ENCODE data around the gene SSUH2.
"Not testable (repeated sequence)": the region's sequence is repeated elsewhere in the genome, so short reads cannot be mapped to it uniquely, and the experiment has no call there.

The SSUH2 gene, protein sequence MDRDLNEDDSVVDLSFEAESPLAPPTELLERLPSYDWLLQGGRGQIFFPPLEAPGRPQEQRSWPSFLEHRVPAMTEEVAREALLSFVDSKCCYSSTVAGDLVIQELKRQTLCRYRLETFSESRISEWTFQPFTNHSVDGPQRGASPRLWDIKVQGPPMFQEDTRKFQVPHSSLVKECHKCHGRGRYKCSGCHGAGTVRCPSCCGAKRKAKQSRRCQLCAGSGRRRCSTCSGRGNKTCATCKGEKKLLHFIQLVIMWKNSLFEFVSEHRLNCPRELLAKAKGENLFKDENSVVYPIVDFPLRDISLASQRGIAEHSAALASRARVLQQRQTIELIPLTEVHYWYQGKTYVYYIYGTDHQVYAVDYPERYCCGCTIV

GRCh38 chr3:8644748-8645390 lies at the start of gene SSUH2:
SSUH2 (minus strand) TSS chr3:8644798; CDS start chr3:8644758, 40 bp downstream.
- no peak for DNase-seq (ENCODE audit: low spot score)

DNA sequence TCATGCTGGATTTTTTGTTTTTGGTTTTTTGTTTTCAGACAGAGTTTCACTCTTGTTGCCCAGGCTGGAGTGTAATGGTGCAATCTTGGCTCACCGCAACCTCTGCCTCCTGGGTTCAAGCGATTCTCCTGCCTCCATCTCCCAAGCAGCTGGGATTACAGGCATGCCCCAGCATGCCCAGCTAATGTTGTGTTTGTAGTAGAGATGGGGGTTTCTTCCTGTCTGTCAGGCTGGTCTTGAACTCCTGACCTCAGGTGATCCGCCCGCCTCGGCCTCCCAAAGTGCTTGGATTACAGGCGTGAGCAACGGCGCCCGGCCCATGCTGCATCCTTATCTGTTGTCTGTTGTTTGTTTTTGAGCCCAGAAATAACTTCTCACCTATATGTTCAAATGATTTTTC lies 46.7 kb upstream of the SSUH2 start:
- DNase-seq (ENCODE audit: low spot score): not testable (repeated sequence)

- DNase-seq (ENCODE audit: low spot score): not testable (repeated sequence)
These were observed 40.4 kb upstream of the SSUH2 start for GRCh38 chr3:8684992-8685391.

GRCh38 chr3:8682850-8683574 lies 38.4 kb upstream of the SSUH2 start:
- not testable (repeated sequence) for DNase-seq (ENCODE audit: low spot score)

GRCh38 chr3:8681881-8682538 lies 37.4 kb upstream of the SSUH2 start:
- not testable (repeated sequence) for DNase-seq (ENCODE audit: low spot score)

- no peak for DNase-seq (ENCODE audit: low spot score)
These were observed 36.8 kb upstream of the SSUH2 start for GRCh38 chr3:8681349-8681748.

DNA sequence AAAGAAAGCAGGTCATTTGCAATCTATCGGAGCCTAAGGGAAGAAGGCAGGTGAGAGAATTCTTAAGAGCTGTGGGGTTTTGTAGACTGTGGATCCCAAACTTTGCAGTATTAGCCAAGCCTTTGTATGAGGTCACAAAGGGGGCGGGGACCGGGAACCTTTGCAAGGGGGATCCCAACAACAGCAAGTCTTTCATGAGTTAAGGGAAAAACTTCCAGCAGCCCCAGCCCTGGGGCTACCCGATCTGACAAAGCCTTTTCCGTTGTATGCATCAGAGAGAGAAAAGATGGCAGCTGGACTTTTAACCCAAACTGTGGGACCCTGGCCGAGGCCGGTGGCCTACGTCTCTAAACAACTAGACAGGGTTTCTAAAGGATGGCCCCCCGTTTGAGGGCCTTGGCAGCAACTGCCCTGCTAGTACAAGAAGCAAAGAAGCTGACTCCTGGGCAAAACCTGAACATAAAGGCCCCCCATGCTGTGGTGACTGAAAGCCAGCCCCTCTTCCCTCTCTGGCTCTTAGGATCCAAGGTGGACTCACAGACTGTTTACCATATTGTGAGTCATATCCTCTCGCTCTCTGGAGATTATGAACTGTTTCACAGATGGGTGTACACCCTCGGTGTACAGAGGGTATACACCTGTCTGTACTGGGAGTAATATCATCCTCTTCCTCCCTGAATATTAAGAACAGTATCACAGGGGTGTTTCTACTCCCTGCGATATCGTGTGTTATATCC lies 35.4 kb upstream of the SSUH2 start:
- not testable (repeated sequence) for DNase-seq (ENCODE audit: low spot score)

DNA sequence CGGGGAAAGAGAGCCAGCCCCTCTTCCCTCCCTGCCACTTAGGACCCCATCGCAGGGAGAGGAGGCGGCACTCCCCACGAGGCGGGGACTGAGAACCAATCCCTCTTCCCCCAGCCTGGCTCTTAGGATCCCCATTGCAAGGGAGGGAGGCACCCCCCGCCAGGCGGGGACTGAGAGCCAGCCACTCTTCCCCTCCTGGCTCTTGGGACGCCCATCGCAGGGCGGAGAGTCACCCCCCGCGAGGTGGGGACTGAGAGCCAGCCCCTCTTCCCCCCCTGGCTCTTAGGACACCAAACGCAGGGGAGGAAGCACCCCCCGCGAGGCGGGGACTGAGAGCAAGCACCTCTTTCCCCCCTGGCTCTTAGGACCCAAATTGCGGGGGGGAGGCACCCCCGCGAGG lies 34.2 kb upstream of the SSUH2 start:
- no peak for DNase-seq (ENCODE audit: low spot score)

DNA sequence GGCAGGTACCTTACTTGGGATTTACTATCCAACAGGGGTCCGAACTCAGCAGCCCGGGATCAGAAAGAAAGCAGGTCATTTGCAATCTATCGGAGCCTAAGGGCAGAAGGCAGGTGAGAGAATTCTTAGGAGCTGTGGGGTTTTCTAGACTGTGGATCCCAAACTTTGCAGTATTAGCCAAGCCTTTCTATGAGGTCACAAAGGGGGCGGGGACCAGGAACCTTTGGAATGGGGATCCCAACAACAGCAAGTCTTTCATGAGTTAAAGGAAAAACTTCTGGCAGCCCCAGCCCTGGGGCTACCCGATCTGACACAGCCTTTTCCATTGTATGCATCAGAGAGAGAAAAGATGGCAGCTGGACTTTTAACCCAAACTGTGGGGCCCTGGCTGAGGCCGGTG lies 32.7 kb upstream of the SSUH2 start:
- DNase-seq (ENCODE audit: low spot score): not testable (repeated sequence)

DNA sequence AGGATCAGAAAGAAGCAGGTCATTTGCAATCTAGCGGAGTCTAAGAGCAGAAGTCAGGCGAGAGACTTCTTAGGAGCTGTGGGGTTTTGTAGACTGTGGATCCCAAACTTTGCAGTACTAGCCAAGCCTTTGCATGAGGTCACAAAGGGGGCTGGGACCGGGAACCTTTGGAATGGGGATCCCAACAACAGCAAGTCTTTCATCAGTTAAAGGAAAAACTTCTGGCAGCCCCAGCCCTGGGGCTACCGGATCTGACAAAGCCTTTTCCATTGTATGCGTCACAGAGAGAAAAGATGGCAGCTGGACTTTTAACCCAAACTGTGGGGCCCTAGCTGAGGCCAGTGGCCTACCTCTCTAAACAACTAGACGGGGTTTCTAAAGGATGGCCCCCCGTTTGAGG lies 31.0 kb upstream of the SSUH2 start:
- not testable (repeated sequence) for DNase-seq (ENCODE audit: low spot score)

DNA sequence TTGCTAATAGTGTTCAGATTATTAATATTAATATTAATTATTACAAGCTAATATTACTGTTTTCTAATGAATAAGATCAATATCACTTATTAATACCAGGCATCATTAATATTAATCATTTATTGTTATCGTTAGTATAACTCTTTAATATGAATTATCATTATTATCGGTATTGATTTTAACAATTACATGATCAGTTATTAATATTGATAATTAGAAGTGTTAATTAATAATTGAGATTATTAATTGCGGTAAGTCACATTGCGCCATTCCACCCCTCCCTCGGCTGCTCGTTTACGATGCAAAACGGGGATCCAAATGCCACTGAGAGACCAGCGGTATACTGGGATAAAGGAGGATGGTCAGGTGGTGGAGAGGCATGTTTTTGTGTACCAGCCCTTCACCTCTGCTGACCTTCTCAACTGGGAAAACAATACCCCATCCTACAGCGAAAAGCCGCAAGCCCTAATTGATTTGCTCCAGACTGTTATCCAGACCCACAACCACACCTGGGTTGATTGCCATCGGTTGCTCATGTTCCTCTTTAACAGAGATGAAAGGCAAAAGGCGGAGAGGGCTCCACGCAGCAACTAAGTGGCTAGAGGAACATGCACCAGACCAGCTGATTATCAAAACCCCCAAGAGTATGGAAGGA lies 28.6 kb upstream of the SSUH2 start:
- no peak for DNase-seq (ENCODE audit: low spot score)

DNA sequence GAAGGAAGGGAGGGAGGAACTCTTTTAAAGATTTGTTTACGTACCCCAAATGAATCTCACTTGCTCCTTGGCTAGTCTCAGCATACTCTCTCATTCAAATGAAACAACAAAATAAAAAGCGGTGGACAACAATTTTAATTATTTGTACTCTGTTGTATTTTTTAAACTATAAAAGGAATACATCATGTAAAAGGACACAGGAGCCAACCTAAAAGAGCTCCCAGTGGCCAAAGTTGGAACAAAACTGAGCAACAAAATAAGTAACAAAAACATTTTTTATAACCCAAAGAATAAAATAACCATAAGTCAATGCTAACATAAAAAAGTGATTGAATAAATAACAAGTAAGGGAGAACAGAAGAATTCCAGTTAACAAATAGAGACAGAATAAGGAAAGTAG lies 24.4 kb upstream of the SSUH2 start:
- DNase-seq (ENCODE audit: low spot score): no peak

GRCh38 chr3:8668216-8668615 lies 23.6 kb upstream of the SSUH2 start:
- DNase-seq (ENCODE audit: low spot score): no peak

GRCh38 chr3:8667463-8668091 lies 23.0 kb upstream of the SSUH2 start:
- no peak for DNase-seq (ENCODE audit: low spot score)

- DNase-seq (ENCODE audit: low spot score): no peak
These were observed 20.9 kb upstream of the SSUH2 start for GRCh38 chr3:8665407-8665896.

DNA sequence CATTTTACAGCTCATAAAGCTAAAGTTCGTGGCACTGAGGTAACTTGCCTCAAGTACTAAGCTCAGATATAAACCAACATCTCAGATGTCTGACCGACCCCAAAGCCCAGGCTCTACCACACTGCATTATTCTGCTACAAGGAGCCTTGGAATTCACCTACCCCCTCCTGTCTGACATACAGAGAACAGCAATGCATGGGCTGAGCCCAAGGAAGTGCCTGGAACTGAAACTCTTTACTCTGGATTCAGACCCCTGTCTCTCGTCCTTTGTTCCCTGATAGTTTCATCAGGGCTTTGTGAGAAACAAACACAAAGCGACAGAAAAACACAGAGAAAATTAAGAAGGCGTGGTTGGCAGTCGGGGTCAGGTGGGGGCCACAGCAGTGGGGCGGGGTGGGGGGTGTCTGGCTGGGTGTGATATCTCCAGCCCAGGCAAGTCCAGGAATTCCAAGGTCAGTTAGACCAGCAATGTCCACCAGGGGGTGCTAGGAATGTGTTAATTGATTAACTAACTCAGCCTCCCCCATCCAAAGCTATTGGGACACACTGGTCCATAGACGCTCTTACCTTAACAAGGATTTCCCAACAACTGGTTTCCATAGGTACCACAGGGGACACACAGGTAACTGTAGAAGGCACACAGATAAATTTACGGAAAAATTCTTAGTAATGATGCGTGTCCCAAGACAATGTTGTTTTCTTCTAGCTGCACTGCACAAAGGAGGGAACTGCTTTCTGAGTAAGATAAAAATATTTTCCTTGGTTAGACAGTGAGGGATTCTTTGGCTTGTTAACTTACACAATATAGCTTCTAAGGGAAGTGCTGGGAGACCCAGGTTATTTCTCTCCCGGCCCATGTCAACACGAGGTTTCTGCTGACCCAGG lies 18.8 kb upstream of the SSUH2 start:
- peak; percentile 82 for DNase-seq (ENCODE audit: low spot score)

DNA sequence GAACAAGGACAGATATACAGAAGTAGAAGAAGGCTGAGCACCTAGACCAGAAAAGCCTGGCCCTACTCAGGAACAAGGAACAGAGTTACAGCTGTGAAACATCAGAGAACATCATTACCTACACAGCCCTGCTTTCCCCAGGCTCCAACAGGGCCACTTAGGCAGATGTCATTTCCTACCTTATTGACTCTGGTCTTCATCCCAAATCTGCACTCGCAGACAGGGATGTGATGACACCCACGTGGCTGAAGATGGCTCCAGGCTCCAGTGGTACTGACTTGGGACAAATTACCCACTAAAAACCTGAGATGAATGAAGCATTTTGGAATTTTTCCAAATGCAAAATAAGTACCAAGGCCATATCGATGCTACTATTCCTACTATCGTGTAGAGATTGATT lies 18.0 kb upstream of the SSUH2 start:
- DNase-seq (ENCODE audit: low spot score): no peak

DNA sequence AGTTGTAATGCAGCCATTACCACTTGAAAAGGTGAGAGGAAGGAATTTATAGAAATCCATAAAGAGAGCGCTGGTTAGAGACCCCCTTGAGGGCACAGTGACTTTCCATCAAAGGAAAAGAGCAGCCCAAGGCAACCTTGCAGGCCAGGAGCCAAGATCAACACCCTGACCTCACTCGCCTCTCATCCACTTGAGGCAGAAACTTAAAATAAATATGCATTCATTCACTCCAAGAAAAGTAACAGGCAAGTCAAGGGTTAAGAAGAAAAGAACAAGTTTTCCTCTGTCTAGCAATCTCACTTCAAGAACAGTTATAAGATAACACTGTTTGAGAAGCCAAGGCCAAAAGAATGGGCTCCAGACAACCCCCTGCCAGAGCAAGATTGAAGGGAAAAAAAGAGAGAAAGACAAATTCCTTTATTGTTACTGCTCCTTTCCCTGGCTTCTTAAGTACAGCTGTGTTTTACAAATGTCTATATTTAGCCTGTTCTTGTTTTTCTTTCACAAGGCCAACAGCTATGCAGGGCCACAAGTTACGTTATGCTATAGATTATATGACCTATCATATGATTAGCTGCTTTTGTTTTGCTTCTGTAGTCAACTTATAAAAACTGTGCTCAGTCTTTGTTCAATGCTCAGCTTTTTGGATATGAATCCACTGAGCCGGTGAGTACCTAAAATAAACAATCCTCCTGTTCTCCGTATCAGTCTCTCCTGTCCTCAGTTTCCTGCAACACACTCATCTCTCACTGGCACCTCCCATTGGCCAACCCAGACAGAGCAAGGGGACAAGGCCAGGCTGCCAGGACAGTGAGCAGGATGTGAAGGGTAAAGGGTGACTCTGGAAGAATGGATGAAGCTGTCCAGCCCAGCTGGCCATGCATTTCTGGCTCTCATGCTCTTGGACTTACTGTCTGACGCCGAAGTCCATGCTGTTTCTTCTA lies 15.8 kb upstream of the SSUH2 start:
- DNase-seq (ENCODE audit: low spot score): no peak

Measured in ecto neural progenitor cell (in vitro differentiated cells).